GM08714 (cell line): Measurements from ENCODE around the gene SRCIN1.
"Not testable (repeated sequence)": the region's sequence is repeated elsewhere in the genome, so short reads cannot be mapped to it uniquely, and the experiment has no call there.

Source experiments
- H3K4me3 ChIP-seq: fragments of 200-500 bp; sonication (Bioruptor generic); 2 replicates; pipeline ENCODE4 v1.5.1; 2014; ENCODE audit warnings: mild to moderate bottlenecking, low read length, inconsistent platforms
- ZNF274 ChIP-seq: IDR thresholded peaks from 2 replicates; pipeline ENCODE4 v1.6.1; 2012; ENCODE audit warnings: mild to moderate bottlenecking, low read depth, low read length

The SRCIN1 gene

DNA sequence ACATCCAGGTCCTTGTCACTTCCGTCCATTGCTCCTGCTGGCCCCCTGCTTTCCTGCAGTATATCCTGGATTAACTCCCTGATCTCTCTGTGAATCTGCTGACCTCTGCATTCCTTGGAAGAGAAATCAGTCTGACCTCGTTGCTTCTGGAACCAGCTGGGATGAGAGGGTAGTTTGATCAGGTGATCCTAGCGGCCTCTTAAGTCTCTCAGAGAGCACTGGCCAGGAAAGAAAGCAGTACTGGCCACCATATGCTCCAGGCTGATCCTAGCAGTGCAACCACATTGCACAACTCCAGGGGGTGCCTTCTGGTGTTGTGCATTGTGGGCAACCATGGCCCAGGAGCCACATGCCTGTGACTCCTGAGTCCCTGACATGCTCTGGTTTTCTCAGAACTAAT lies 98.3 kb downstream of the SRCIN1 start:
- H3K4me3 ChIP-seq = no peak overlapping the region
- TF ChIP-seq ZNF274 = no peak

DNA sequence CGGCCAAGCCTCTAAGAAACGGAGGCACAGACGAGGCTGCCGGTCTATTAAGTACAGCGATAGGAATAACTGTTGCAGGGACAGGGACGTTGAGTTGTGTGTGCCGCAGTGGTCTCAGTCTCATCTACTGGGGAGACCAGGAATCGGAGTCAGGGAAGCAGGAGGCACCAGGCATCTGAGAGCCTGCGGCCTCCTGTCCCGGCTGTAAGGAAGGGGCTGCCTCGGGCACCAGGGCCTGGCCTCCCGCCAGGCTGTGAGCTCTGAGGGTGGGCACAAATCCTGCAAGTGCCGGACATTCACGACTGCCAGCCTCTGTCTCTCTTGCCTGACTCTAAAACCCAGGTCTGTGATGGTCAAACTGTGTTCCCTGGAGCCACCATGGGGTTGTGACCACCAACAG lies 101.5 kb downstream of the SRCIN1 start:
- no peak for TF ChIP-seq ZNF274

DNA sequence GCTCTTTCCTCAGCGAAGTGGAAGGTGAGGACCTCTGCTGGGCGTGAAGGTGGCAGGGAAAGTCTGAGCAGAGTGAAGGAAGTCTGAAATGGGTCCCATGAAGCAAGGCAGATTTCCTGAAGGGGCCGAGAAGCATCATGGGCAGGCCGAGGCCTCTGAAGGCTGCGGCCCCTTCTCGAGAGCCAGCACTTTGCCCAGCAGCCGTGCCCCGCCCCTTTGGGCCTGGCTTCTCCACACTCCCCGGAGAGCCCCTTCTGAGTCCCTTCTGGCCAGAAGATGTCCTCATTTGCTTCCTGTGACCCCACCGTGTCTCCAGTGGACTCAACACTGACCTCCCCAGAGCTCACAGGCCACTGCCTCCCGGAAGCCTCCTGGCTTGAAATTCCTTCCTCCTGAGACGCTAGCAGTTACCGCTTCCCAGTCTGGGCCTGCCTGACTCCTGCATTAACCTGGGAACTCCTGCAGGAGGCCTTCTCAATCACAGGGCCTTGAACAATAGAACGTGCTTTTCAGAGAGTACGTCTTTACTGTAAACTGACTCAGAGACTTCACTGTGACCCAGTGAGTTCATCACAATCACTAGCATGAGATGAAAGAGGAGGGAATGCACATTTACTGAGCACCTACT lies 102.4 kb downstream of the SRCIN1 start:
- H3K4me3 ChIP-seq = not testable (repeated sequence)

More for the DNA sequence above, 101.5 kb downstream of the SRCIN1 start:
- H3K4me3 ChIP-seq = no peak overlapping the region

DNA sequence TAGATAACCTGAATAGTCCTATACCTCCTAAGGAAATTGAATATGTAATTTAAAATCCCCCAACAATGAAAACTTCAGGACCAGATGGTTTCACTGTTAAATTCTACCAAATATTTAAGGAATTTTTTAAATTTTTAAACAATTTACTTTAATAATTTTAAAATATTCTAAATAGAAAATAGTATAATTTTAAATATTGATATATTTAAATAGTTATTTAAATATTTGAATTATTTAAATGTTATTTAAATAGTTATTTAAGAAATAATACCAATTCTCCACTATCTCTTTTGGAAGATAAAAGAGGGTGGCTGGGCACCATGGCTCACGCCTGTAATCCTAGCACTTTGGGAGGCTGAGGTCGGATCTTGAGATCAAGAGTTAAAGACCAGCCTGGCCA lies 104.0 kb downstream of the SRCIN1 start:
- not testable (repeated sequence) for H3K4me3 ChIP-seq

DNA sequence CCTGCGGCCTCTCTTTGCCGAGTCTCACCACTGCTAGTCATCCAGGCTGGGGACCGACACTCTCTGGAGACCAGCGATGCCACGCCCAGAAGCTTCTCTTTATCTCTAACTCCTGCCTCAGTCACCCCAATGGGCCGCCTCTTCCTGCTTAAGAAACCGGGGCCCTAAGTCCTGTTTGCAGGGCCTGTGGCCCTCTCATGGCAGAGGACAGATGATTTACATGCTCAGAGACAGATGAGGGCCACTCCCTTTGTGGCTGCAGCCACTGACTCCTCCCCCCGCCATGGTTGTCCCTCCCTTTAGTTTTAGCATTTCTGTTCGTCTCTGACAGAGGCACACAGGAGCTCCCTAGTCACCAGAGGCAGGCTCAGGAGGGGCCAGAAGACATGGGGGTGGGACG lies 106.5 kb downstream of the SRCIN1 start:
- H3K4me3 ChIP-seq = not testable (repeated sequence)

DNA sequence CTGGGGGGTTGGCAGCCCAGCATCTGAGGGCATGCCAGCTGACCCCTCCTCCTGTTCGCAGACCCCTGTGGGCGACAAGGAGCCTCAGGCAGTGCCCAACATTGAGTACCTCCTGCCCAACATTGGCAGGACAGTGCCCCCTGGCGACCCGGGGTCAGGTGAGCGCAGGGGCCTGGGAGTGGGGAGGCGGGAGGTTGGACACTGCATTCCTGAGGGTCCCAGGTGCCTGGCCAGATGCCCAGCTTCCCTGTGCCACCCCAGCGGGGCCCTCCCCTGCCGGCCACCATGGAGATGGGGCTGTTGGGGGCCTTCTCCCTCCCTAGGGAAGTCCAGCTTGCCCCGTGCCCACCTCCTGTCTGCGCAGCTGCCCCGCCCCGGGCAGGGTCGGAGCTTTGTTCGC lies 107.4 kb downstream of the SRCIN1 start:
- TF ChIP-seq ZNF274 = no peak
- no peak overlapping the region for H3K4me3 ChIP-seq

DNA sequence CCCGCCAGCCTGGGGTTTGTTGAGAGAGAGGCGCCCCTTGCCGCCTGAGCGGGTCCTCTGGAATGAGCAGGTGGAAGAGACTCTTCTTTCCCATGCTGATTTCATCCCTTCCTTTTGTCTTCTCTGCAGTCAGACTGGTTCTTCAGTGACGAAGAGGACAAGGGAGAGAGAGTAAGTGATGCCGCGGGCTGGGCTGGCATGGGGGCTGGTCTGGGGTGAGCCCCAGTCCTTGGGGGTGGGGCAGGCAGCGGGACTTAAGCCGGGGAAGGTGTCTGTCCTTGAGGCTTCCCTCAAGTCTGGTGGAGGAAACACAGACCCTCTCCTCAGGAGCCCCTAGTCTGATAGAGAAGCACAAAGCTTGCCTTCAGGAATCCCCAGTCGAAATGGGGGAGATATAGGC lies 108.1 kb downstream of the SRCIN1 start:
- H3K4me3 ChIP-seq = not testable (repeated sequence)

DNA sequence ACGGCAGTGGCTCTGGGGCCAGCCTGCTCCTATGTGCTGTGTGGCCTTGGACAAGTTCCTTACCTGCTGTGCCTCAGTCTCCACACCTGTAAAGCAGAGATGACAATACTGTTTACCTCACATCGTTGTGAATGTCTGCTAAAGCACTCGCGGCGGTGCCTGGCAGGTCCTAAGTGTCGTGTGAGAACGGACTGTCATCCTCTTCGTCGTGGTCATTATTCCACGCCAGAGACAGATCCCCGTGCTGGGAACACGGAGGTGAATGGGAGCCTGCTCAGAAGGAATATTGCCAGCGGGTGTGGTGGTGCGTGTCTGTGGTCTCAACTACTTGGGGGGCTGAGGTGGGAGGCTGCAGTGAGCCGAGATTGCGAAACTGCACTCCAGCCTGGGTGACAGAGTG lies 111.6 kb downstream of the SRCIN1 start:
- not testable (repeated sequence) for H3K4me3 ChIP-seq

DNA sequence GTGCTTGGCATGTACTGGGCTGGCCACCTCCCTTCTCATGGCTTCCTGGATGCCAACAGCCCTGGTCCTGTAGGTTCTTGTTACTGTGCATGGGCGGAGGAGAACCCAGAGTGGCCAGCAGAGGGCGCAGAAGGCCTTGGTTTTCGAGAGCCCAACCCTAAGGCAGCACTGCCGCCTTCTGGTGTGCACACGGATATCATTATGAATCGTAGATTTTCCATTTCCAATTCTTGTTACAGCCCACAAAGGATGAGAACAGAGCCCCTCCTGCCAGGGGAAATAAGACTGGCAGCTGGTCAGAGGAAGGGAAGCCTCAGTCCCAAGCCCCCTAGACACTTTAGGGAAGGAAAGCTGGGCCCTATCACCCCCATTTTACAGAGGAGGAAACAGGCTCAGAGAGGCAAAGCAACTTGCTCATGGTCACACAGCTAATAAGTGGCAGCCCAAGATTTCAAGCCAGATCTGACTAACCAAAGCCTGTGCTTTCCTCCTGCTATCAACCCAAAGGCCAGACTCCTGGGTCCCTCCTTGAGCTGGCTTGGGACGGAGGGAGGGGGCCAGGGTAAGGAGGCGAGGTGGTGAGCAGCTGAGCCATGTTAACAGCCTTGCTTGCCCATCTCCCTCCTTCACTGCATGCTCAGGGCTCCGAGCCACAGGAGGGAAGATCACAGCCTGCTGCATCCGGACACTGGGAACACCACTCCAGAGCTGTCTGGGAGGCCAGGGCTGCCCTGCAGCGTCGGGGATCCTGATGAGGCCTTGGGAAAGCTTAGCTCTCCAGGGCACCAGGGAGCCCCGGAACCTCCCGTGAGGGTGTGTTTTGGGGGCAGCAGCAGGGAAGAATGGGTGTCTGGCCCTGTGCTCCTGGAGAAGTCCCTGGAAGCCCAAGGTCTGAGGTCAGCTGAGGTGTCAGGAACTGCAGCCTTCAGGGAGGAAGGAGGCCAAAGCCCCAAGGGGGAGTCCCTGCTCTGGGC lies 113.4 kb downstream of the SRCIN1 start:
- not testable (repeated sequence) for H3K4me3 ChIP-seq

DNA sequence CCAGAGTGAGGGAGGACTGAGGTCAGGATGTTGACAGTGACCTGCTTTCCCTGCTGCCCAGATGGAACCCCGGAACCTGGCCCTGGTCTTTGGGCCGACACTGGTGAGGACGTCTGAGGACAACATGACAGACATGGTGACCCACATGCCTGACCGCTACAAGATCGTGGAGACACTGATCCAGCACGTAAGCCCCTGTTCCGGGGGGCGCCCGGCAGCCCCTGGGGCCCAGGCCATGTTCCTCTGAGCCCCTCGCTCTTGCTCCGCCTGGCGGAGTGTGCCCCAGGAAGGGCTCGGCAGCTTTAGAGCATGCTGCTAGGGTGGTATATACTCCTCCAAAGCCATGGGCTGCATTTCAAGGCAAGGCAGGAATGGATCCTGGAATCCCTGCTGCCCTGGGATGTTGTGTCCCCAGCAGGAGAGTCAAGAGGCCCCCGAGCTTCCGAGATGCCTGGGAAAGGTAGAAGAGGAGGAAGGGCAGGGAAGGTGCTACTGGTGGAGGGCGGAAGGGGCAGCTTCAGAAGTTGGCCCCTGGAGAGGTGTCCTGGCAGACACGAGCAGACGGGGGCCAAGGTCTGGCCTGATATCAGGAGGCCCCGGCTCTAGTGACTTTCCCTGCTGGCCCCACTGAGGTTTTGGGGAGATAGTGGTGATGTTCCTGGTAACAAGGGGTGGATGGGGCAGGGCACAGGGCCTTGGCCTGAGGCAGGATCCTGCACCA lies 114.2 kb downstream of the SRCIN1 start:
- H3K4me3 ChIP-seq = not testable (repeated sequence)

DNA sequence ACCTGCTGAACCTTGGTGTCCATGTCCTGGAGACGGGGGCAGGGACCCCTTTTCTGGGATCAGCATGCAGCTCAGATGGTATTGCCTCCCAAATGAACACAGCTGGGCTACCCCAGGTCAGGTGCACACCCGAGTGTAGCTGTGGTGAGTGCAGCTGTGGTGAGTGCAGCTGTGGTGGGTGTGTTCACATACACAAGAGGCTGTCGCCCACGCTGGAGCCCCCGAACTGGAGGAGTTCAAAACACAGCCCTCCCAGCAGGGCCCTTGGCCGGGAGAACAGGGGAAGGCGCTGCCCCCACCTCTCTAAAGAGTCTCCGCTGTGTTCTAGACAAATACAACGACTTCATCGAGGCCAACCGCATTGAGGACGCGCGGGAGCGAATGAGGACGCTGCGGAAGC lies 116.0 kb downstream of the SRCIN1 start:
- not testable (repeated sequence) for H3K4me3 ChIP-seq

DNA sequence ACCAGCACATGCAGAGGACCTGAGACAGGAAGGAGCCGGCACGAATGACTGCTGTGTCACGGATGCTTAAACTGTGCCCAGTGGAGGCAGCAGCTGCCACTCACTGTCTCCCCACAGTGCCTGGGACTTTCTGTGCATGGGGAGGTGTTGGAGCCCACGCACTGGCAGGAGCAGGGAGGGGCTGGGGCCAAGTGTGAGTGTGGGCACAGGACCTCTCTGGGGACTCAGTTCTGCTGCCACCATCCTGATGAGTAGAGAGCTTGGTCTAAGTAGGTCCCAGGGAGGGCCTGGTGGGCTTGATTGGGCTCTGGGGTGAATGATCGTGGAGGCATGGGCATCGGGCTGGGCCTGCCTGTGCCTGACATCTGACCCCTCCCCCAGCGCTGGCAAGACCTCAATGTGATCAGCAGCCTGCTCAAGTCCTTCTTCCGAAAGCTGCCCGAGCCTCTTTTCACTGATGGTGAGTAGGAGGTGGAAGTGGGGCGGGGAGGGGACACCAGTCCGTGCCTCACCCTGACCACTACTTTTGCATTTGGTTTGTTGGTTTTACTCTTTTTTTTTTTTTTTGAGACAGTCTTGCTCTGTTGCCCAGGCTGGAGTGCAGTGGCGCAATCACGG lies 120.0 kb downstream of the SRCIN1 start:
- H3K4me3 ChIP-seq = not testable (repeated sequence)

DNA sequence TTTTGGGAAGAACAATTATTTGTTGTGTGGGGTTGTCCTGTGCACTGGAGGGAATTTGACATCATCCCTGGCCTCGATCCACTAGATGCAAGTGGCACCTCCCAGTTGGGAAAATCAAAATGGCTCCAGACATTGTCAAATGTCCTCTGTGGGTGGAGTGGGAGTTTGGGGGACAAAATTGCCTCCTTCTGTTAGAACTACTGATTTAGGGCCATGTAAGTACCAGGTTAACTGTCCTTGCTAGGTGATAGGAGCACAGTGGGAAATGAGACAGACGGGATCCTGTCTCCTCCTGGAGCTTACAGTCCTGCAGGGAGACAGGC lies 120.6 kb downstream of the SRCIN1 start:
- no peak overlapping the region for H3K4me3 ChIP-seq

DNA sequence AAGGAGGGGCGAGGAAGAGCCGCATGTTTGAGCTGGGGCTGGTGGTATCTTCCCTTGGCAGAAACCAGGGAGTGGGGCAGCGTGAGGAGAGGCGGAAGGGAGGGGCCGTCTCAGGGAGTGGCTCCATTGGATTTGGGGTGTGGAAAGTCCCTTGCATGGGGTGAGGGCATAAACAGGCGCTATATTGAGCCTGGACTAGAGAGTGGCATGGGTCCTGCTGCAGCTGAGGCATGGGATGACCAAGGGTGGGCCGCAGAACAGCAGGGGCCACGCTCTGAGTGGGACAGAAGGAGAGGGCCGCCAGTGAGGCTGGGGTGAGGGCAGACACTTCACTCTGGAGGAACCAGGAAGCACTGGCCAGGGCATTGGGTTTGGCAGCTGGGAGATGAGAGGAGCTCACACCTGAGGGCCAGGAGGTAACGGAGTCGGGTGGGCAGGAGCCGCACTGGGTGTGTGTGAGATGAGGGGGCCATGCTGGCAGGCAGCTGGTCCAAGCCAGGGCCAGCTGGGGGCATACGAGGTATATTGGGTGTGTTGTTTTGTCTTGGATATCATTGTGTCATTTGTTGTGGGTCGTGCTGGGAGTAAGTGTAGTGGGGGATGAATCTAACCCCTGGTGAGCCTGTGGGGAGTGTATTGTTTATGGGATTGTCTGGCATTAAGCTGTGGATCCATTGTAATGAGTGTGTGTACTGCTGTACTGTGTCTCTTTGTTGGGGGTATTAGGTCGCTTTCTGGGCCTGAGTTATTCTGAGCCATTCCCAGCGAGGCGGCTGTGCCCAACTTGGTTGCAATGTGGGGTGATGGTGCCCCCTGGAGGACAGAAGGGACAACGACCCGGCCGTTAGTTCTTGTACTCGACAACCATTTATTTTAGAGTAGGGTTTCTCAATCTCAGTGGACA lies 121.3 kb downstream of the SRCIN1 start:
- not testable (repeated sequence) for H3K4me3 ChIP-seq

More for the DNA sequence above, 120.6 kb downstream of the SRCIN1 start:
- TF ChIP-seq ZNF274 = no peak

DNA sequence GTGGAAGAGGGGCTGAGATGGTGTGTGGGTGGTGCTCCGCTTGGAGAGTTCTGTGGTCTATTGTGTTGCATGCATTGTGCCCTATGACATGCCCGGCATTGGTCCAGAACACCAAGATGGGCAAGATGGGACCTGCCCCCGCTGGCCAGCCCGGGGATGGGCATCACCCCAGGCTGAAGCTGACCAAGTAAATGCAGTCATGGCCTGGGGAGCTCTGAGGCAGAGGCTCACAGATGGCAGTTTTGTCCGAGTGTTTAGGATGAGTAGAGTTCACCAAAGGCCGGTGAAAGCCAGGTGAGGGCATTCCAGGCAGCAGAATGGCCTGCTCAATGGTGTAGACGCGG lies 123.1 kb downstream of the SRCIN1 start:
- H3K4me3 ChIP-seq = not testable (repeated sequence)

DNA sequence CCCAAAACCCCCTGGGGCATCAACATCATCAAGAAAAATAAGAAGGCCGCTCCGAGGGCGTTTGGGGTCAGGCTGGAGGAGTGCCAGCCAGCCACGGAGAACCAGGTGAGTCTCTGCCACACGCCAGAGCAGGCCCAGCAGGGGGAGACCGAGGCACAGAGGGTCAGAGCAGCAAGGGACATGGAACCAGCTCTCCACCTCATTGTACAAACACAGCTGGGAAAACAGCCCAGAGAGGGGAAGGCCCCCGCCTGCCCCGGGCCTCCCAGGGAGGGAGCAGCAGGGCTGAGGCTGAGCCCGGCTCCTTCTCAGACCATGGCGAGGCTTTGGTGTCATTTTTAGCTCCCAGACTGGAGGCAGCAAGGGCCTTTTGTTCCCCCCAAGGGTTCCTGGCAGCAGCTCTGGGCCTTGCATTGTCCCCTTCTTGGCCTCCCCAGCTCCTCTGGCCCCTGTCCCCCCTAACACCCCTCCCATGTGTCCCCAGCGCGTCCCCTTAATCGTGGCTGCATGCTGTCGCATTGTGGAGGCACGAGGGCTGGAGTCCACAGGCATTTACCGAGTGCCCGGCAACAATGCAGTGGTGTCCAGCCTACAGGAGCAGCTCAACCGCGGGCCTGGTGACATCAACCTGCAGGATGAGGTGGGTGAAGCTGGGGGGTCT lies 123.6 kb downstream of the SRCIN1 start:
- H3K4me3 ChIP-seq = not testable (repeated sequence)
